DMS53 (cell line): ENCODE results near the gene NDUFB2.
"Not testable (repeated sequence)": the region's sequence is repeated elsewhere in the genome, so short reads cannot be mapped to it uniquely, and the experiment has no call there.

Experiments used
- DNase-seq: peaks from one replicate; lab custom pipeline; 2025; lab: John Stamatoyannopoulos, UW

NDUFB2 gene

GRCh38 chr7:140672382-140673062, 24.0 kb upstream of the NDUFB2 start, which contains the start of gene ADCK2:
Gene ADCK2 (plus strand): TSS chr7:140672945. CDS start chr7:140673331, 386 bp downstream.
- DNase-seq: peak; percentile 84

GRCh38 chr7:140673063-140673773, 23.3 kb upstream of the NDUFB2 start:
- DNase-seq: peak; percentile 84

- peak; percentile 71 for DNase-seq
Observed at GRCh38 chr7:140673774-140674155, 22.7 kb upstream of the NDUFB2 start.

GRCh38 chr7:140674356-140674800, 22.1 kb upstream of the NDUFB2 start:
- peak; percentile 74 for DNase-seq

- peak; percentile 54 for DNase-seq
Observed at GRCh38 chr7:140674899-140675701, 21.4 kb upstream of the NDUFB2 start.

- DNase-seq: no peak
Observed at GRCh38 chr7:140675726-140676125, 20.8 kb upstream of the NDUFB2 start.

GRCh38 chr7:140676306-140676705, 20.2 kb upstream of the NDUFB2 start:
- no peak for DNase-seq

- not testable (repeated sequence) for DNase-seq
Observed at GRCh38 chr7:140676956-140677355, 19.6 kb upstream of the NDUFB2 start.

- DNase-seq: no peak
Observed at GRCh38 chr7:140677496-140677895, 19.0 kb upstream of the NDUFB2 start.

- no peak for DNase-seq
Observed at GRCh38 chr7:140678081-140678815, 18.3 kb upstream of the NDUFB2 start.

GRCh38 chr7:140678816-140679130, 17.7 kb upstream of the NDUFB2 start:
- DNase-seq: no peak

GRCh38 chr7:140679186-140679585, 17.3 kb upstream of the NDUFB2 start:
- no peak for DNase-seq

- no peak for DNase-seq
Observed at GRCh38 chr7:140680886-140681285, 15.6 kb upstream of the NDUFB2 start.

- no peak for DNase-seq
Observed at GRCh38 chr7:140681766-140682165, 14.7 kb upstream of the NDUFB2 start.

GRCh38 chr7:140683657-140684056, 12.9 kb upstream of the NDUFB2 start:
- DNase-seq: no peak

GRCh38 chr7:140684066-140684950, 12.2 kb upstream of the NDUFB2 start:
- DNase-seq: no peak

- DNase-seq: no peak
Observed at GRCh38 chr7:140685407-140686087, 11.0 kb upstream of the NDUFB2 start.

GRCh38 chr7:140686921-140687320, 9.6 kb upstream of the NDUFB2 start:
- DNase-seq: no peak

GRCh38 chr7:140688341-140688740, 8.2 kb upstream of the NDUFB2 start:
- no peak for DNase-seq
